GM12874 (cell line): ENCODE results near the gene CALN1.

Source experiments
- TF ChIP-seq, protein P1 (sequence below): IDR thresholded peaks from 2 replicates; pipeline ENCODE4 v1.5.1; 2011; ENCODE audit warnings: low read depth, mild to moderate bottlenecking, control low read depth, low read length, moderate library complexity; ENCODE audit not compliant: insufficient read depth

Gene CALN1

DNA sequence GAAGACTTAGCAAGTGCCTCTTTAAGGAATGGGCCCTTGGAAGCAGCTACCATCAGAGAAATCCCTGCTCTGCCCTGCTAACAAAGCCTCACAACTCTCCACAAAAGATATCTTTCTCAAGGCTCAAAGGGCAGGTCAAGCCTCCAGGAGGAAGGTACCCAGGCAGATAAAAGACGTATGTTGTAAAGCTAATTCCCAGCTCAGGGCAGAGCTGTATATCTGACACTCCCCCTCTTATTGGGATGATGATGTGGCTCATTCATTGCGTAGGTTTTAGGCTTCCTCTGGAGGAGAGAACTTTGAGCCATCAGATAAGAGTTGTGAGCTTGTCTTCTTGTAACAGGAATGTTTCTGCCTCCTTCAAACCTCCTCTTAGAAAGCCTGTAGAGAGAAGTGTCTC, 145.4 kb downstream of the CALN1 start:
- TF ChIP-seq, protein P1, sequence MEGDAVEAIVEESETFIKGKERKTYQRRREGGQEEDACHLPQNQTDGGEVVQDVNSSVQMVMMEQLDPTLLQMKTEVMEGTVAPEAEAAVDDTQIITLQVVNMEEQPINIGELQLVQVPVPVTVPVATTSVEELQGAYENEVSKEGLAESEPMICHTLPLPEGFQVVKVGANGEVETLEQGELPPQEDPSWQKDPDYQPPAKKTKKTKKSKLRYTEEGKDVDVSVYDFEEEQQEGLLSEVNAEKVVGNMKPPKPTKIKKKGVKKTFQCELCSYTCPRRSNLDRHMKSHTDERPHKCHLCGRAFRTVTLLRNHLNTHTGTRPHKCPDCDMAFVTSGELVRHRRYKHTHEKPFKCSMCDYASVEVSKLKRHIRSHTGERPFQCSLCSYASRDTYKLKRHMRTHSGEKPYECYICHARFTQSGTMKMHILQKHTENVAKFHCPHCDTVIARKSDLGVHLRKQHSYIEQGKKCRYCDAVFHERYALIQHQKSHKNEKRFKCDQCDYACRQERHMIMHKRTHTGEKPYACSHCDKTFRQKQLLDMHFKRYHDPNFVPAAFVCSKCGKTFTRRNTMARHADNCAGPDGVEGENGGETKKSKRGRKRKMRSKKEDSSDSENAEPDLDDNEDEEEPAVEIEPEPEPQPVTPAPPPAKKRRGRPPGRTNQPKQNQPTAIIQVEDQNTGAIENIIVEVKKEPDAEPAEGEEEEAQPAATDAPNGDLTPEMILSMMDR, result no peak

DNA sequence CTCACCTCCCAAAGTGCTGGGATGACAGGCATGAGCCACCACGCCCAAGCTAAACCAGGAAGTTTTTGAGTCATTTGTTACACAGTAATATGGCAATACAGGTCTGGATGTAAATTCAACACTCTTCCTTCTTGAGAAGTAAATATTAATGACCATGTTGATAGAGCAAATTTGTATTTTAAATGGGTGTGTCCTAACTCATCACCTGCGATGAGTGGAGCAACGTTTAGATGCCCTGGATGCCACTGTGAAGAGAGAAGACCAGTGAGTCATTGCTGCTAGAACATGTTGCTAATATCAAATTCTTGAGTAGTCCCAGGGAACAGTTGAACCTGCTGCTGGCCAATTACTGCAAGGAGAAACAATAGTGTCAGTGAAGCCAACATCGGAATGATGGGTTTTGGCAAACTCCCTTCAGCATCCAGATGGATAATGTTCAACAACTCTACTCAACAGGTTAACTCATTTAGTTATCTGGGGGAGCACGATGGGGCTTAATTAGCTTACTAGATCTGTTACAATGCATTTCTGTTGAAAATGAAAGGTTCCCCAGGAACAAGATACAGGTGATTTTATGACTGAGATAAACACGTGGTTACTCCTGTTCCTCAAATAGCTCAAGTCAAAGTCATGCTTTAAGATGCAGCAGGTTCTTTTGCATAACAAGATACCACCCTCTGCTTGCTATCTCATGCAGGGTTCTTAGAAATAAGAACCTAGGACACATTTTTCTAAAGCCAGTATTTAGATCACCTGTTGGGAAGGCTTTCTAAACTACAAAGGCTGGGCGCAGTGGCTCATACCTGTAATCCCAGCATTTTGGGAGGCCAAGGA, 146.8 kb downstream of the CALN1 start:
- TF ChIP-seq, protein P1, result no peak

DNA sequence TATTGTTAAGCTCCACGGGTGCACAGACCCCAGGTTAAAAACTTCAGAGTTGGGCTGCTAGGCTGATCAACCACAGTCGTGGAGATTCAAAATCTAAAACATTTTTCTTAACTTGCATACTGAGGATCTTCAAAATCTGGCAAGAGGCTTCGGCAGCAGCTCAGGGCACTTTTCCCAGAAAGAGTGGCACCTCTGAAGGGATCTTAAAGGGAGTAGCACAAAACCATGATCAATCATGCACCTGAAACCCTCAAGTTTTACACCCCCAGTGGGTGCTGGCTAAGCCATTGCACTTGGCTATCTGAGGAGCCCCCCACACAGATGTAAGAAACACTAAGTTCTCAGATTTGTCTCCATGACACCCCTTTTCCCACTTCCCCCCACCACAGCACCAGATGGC, 151.7 kb downstream of the CALN1 start:
- TF ChIP-seq, protein P1, result no peak

DNA sequence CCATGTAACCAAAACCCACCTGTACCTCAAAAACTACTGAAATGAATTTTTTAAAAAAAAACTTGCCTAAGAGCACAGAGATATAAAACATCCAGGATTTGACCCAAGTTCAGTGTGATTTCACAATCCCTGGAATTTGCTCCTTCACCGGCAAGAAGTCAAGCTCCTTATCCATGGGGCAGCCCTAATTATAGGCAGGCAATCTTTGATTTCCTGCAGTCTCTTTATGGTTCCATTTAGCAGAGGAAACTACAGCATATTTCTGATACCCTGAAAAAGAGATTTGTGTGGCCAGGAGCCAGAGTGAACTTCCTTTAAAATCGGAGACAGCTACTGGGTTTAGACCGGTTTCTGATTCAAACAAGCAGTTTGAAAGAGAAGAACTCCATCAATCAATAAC, 154.1 kb downstream of the CALN1 start:
- TF ChIP-seq, protein P1, result no peak

DNA sequence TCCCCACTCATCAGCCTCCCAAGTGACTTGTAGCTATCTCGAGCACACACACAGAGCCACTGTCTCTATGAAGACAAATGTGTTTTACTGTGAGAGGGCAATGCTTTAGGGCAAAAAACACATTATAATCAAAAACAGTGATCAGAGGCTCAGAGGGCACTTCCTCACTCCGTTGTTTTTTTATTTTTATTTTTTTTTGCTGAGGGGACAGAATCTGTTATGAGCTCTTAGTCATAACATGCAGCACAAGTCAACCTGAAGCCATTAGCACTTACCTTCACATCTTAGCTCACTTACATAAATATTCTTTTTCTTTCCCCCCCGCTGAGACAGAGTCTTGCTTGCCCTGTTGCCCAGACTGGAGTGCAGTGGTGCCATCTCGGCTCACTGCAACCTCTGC, 157.7 kb downstream of the CALN1 start:
- TF ChIP-seq, protein P1, result no peak

DNA sequence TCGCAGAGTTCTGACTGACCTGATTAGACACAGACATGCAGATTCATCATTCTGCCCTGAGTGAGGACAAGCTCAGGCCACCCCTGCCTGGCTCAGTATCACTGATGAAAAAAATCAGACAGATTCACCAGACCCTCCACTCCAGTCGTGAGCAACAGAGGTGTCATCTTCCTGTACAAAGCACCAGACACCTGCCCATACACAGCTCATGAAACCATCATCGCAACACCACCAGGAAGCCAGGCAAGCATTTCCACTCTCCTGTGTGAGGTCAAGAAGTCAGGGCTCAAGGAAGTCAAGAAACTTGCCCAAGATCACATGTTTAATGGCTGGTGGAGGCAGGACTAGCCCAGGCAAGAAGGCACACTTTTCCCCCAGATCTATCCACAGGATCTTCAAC, 163.0 kb downstream of the CALN1 start:
- TF ChIP-seq, protein P1, result no peak

DNA sequence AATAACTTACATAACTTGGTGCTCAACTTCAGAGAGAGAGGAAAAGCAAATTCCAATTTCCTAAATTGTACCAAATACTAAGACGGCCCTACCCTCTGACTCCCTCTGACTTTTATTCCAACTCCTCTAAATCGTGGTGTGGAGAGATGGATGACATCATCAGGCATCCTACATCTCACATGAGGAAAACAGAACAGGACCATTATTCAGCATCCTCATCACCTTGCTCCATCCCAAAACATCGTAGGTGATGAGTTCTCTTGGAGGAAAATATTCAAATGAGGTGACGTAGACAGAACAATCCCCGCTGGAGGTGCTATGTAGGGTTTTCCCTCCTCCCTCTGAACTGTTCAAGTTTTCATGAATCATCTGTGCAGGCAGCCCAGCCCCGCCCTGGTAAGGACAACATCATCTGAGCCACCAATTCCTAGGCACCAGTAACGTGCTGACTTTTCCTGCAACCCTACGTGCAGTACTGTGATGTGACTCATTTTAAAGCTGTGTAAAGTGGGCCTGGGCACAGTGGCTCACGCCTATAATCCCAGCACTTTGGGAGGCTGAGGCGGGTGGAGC, 167.2 kb downstream of the CALN1 start:
- TF ChIP-seq, protein P1, result no peak
